BE2C (cell line): ENCODE measurements around the gene NME8.

ENCODE experiments used
- DNase-seq: peaks from one replicate; pipeline ENCODE4 v3.0.0-alpha.2; 2020
- H3K27me3 ChIP-seq: fragments of 250-450 bp; sonication (Bioruptor Pico); 2 replicates; pipeline ENCODE4 v1.5.1; 2020; ENCODE audit warnings: mild to moderate bottlenecking
- H3K36me3 ChIP-seq: fragments of 250-450 bp; sonication (Bioruptor Pico); 2 replicates; pipeline ENCODE4 v1.5.1; 2020; ENCODE audit warnings: mild to moderate bottlenecking
- H3K4me1 ChIP-seq: fragments of 250-450 bp; sonication (Bioruptor Pico); 2 replicates; pipeline ENCODE4 v1.5.1; 2020
- H3K4me3 ChIP-seq: 2 replicates; pipeline ENCODE4 v1.5.1; 2011; ENCODE audit warnings: low read depth, low read length
- H3K9me3 ChIP-seq: fragments of 250-450 bp; sonication (Bioruptor Pico); 2 replicates; pipeline ENCODE4 v1.5.1; 2020
- TF ChIP-seq, protein P1 (sequence below): IDR thresholded peaks from 2 replicates; pipeline ENCODE4 v1.5.1; 2012; ENCODE audit warnings: mild to moderate bottlenecking, low read depth, low read length

The NME8 gene

DNA sequence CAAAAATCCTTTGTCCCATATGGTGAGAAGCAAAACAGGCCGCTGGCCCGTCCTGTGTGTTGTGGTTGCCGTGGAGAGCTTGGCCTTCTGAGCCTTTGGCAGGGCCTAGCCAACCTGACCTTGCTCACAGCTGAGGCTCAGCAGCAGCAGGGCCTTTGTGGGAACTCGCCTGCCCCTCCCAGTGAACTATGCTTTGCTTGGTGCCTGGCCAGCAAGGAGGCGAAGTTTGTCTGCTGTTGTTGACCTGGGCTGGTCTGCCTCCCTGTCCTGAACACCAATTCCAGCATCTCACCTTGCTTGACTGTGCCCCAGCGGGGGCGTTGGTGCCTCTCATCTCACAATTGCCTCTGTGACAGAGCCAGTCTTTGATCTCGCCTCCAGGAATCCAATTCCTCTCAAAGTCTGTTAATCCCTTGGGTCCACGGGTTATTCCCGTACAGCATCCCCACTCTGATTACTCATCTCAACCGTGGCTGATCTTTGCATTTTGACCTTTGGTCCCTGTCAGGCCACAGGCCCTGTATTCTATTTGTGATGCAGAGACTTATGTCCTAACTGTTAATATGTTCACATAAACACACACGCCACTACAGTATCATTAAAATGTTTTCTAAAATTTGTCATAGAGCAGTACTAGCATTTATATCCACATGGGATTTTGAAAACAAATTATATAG lies 94.7 kb downstream of the NME8 start:
- Histone ChIP-seq H3K9me3 (no peaks in the 10 kb centered on the region), H3K4me1 (no peaks in the 10 kb centered on the region), H3K4me3 (no peak overlapping the region), H3K27me3 (no peaks in the 10 kb centered on the region), H3K36me3 (no peaks in the 10 kb centered on the region)
- TF ChIP-seq, protein P1, sequence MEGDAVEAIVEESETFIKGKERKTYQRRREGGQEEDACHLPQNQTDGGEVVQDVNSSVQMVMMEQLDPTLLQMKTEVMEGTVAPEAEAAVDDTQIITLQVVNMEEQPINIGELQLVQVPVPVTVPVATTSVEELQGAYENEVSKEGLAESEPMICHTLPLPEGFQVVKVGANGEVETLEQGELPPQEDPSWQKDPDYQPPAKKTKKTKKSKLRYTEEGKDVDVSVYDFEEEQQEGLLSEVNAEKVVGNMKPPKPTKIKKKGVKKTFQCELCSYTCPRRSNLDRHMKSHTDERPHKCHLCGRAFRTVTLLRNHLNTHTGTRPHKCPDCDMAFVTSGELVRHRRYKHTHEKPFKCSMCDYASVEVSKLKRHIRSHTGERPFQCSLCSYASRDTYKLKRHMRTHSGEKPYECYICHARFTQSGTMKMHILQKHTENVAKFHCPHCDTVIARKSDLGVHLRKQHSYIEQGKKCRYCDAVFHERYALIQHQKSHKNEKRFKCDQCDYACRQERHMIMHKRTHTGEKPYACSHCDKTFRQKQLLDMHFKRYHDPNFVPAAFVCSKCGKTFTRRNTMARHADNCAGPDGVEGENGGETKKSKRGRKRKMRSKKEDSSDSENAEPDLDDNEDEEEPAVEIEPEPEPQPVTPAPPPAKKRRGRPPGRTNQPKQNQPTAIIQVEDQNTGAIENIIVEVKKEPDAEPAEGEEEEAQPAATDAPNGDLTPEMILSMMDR, result no peak
- DNase-seq, result no peak

DNA sequence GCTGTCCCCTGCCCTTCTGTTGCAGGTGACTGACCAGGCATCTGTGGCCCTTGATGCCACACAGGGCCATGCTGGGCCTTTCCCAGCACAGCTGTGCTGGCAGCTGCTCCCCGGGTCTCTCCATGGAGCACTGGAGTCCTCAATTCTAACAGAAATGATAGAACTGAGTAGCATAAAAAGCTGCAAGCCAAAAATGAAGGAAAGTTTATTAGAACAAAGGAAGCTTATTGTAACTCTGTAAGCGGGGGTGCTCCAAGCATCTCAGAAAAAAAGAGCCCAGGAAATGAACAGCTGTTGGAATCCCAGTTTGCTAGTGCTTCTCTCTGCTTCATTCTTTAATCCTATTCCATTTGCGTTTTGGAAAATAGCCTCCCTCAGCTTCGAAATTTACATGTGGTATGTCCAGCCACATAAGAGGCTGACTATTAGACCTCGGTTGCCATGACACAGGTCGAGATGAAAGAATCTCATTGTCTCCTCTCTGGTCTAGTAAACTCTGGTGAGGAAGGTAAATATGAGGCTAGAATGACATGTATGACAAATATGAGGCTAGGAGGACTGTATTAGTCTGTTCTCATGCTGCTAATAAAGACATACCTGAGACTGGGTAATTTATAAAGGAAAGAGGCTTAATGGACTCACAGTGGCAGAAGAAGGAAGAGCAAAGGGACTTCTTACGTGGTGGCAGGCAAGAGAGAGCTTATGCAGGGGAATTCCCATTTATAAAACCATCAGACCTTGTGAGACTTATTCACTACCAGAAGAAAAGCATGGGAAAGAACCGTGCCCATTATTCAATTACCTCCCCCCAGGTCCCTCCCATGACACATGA lies 95.7 kb downstream of the NME8 start:
- no peaks in the 10 kb centered on the region for H3K4me1 ChIP-seq
- no peak for DNase-seq
- TF ChIP-seq, protein P1, result no peak
- H3K4me3 ChIP-seq, result no peak overlapping the region
- no peaks in the 10 kb centered on the region for H3K36me3 ChIP-seq
- no peaks in the 10 kb centered on the region for H3K27me3 ChIP-seq
- H3K9me3 ChIP-seq, result no peaks in the 10 kb centered on the region

DNA sequence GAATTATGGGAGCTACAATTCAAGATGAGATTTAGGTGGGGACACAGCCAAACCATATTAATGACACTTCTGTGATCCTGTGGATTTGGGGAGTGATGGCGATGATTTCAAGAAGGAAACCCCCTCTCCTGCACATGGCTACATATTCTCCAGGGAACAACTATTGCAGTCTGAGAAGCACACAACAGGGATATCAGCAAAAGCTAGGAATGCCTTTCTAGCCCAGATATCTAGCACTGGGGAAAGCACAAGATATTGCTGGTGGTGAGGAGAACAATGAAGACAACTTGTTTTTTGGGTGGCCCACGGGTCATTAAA lies 96.3 kb downstream of the NME8 start:
- Histone ChIP-seq H3K4me3 (no peak overlapping the region), H3K27me3 (no peaks in the 10 kb centered on the region), H3K36me3 (no peaks in the 10 kb centered on the region), H3K4me1 (no peaks in the 10 kb centered on the region), H3K9me3 (no peaks in the 10 kb centered on the region)
- TF ChIP-seq, protein P1, result no peak
- no peak for DNase-seq

DNA sequence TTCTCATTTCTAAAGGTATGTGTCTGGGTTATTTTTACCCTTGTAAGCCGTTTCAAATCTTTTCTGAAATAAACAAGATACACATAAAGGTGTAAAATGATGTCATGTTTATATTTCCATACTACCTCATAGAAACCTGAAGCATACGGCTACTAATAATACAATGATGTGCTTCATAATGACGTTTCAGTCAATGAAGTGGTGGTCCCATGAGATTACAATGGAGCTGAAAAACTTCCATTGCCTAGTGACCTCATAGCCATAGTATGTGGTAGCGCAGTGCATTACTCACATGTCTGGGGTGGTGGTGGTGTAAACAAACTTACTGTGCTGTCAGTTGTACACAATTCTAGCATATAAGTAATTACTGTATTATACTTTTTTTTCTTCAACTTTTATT lies 96.9 kb downstream of the NME8 start:
- no peaks in the 10 kb centered on the region for H3K9me3 ChIP-seq
- DNase-seq, result no peak
- TF ChIP-seq, protein P1, result no peak
- no peaks in the 10 kb centered on the region for H3K36me3 ChIP-seq
- no peak overlapping the region for H3K4me3 ChIP-seq
- H3K27me3 ChIP-seq, result no peaks in the 10 kb centered on the region
- H3K4me1 ChIP-seq, result no peaks in the 10 kb centered on the region

DNA sequence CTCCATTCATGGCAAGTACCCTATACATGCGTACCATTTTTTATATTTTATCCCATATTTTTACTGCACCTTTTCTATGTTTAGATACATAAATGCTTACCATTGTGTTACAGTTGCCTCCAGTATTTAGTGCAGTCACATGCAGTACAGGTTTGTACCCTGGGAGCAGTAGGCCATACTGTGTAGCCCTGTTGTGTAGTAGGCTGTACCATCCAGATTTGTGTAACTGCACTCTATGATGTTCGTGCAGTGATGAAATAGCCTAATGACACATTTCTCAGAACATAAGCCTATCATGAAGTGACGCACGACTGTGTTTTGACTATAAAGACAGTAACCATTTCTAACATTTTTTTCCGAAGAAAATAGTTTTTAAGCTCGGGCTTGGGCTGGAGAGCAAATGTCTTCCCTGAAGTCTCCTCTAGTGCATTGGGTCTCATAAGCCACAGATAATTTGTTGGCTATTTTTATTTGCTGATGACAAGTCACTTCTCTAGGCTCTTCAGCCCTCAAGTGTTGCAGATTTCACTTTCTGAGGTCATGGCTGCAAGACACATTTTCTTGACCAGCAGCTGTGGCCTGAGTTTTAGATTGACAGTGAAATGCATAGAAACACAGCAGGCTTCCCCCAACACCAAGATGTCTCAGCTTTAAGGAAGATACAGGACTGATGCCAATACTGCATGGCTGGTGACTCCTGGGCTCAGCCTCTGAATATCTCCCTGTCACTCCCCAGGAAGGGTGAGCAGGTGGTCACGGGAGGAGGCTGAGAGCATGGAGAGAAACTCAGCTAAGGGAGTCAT lies 98.9 kb downstream of the NME8 start:
- H3K36me3 ChIP-seq, result no peaks in the 10 kb centered on the region
- H3K4me1 ChIP-seq, result no peaks in the 10 kb centered on the region
- no peak overlapping the region for H3K4me3 ChIP-seq
- TF ChIP-seq, protein P1, result no peak
- no peaks in the 10 kb centered on the region for H3K9me3 ChIP-seq
- H3K27me3 ChIP-seq, result no peaks in the 10 kb centered on the region
- no peak for DNase-seq

DNA sequence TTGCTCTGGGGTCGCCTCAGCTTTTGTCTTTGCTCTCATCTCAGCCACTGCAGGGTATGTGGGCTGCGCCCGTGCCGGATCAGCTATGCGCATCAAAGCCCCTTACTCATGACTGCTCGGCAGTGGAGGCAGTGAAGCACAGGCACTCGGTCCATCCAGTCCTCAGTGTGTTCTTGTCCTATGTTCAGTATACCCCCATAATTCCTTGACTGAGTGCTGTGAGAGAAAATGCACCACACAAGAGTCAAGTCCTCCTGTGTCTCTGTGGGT lies 99.5 kb downstream of the NME8 start:
- TF ChIP-seq, protein P1, result no peak
- no peak overlapping the region for H3K4me3 ChIP-seq
- H3K4me1 ChIP-seq, result no peaks in the 10 kb centered on the region
- no peaks in the 10 kb centered on the region for H3K36me3 ChIP-seq
- no peaks in the 10 kb centered on the region for H3K27me3 ChIP-seq
- DNase-seq, result no peak
- H3K9me3 ChIP-seq, result no peaks in the 10 kb centered on the region
